WI38 (cell line): ENCODE measurements around the gene USP32.
"Not testable (repeated sequence)": the region's sequence is repeated elsewhere in the genome, so short reads cannot be mapped to it uniquely, and the experiment has no call there.

ENCODE experiments used
- H3K4me3 ChIP-seq: 2 replicates; pipeline ENCODE4 v1.5.1; 2011; ENCODE audit warnings: low read depth, mild to moderate bottlenecking, control low read depth, low read length
- TF ChIP-seq, protein P1 (sequence below): IDR thresholded peaks from 2 replicates; pipeline ENCODE4 v1.5.1; 2012; ENCODE audit warnings: low read depth, mild to moderate bottlenecking, control low read depth, low read length

The USP32 gene

GRCh38 chr17:60425626-60426025 is 33.7 kb upstream of the USP32 start:
- TF ChIP-seq, protein P1, sequence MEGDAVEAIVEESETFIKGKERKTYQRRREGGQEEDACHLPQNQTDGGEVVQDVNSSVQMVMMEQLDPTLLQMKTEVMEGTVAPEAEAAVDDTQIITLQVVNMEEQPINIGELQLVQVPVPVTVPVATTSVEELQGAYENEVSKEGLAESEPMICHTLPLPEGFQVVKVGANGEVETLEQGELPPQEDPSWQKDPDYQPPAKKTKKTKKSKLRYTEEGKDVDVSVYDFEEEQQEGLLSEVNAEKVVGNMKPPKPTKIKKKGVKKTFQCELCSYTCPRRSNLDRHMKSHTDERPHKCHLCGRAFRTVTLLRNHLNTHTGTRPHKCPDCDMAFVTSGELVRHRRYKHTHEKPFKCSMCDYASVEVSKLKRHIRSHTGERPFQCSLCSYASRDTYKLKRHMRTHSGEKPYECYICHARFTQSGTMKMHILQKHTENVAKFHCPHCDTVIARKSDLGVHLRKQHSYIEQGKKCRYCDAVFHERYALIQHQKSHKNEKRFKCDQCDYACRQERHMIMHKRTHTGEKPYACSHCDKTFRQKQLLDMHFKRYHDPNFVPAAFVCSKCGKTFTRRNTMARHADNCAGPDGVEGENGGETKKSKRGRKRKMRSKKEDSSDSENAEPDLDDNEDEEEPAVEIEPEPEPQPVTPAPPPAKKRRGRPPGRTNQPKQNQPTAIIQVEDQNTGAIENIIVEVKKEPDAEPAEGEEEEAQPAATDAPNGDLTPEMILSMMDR: no peak
- no peak overlapping the region for H3K4me3 ChIP-seq

DNA sequence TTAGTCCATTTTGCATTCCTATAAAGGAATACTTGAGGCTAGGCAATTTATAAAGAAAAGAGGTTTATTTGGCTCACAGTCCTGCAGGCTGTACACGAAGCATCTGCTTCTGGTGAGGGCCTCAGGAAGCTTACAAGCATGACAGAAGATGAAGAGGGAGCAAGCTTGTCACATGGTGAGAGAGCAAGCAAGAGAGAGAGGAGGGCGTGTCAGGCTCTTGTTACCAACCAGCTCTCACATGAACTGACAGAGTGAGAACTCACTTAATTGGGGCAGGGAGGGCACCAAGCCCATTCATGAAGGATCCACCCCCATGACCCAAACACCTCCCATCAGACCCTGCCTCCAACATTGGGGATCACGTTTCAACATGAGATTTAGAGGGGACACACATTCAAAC is 31.9 kb upstream of the USP32 start:
- H3K4me3 ChIP-seq: no peak overlapping the region

DNA sequence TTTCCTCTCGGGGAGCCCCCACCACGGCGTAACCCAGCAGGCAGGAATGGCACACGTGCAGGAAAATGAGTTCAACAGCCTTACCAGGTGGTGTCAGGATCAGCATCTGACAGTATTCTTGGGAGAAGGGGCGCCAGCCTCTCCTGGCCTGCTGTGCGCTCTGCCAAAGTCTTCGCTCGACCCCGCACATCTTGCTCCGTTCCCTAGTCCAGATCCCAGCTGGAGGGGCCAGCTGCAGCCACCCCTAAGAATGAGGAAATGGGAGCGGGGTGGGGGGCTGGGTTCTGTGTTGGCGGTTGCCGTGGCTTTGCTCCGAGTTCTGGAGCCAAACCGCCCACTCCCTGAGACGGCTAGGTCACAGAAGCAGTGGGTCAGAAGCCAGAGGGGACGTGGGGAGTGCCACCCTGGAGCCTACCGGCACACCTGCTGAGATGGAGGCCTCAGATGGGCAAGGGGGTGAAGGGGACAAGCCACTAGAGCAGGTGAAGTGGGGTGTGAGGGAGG is 30.3 kb upstream of the USP32 start, which contains the start of gene CHCT1:
CHCT1 (plus strand) TSS at position 328 of the 504 bp plus-strand sequence; CDS start at position 432, 104 bp downstream.
- H3K4me3 ChIP-seq: peak within 1 kb of the TSS; percentile 56
- TF ChIP-seq, protein P1: no peak

More for the DNA sequence above, 31.9 kb upstream of the USP32 start:
- TF ChIP-seq, protein P1: no peak

DNA sequence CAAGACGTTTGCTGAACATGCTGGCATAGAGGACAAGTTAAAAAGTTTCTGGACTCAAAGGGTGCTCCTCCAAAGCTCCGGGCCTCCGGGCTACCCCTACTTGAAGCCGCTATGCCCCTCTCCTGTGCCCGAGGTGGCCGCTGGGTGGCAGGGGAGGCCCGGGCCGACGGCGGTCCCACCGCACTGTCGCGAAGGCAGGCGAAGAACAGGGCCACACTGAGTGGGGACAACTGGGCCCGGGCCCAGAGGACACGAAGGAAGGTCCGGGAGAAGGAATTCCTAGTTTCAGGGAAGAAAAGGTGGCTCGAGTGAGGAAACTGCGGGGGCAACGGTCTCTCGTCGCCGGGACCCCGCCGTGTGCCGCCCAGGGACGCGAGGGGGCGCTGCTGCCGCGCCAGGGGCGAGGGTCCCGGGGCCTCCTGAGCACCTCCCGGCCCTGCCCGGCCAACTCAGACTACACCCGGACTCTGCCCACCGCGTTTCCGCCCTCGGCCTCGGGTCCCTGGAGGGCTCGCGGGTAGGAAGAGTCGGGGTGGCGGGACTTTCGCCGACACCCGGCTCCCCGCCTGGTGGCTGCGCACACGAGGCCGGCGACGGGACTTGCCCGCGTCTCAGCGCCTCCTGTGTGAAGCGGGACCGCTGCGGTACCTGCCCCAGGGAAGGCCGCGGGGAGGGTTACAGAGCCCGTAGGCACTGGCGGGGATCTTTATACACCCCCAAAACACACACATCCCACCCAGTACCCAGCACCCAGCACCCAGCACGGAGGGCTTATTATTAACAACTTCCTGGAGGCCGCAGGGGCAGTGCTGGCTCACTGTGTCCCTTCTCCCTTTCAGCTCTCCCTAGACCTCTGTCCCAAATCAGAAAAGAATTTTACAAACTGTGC is 29.6 kb upstream of the USP32 start:
- TF ChIP-seq, protein P1: peak; percentile 93
- peak overlapping the region; percentile 56 for H3K4me3 ChIP-seq

- H3K4me3 ChIP-seq: not testable (repeated sequence)
These were observed 27.9 kb upstream of the USP32 start for GRCh38 chr17:60419875-60420274.

DNA sequence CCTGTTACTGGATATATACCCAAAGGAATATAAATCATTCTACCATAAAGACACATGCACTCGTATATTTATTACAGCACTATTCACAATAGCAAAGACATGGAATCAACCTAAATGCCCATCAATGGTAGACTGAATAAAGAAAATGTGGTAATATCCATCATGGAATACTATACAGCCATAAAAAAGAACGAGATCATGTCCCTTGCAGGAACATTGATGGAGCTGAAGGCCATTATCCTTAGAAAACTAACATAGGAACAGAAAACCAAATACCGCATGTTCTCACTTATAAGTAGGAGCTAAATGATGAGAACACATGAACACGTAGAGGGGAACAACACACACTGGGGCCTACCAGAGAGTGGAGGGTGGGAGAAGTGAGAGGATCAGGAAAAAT is 27.1 kb upstream of the USP32 start:
- not testable (repeated sequence) for H3K4me3 ChIP-seq

- H3K4me3 ChIP-seq: no peak overlapping the region
- TF ChIP-seq, protein P1: no peak
These were observed 24.5 kb upstream of the USP32 start for GRCh38 chr17:60416368-60416925.

DNA sequence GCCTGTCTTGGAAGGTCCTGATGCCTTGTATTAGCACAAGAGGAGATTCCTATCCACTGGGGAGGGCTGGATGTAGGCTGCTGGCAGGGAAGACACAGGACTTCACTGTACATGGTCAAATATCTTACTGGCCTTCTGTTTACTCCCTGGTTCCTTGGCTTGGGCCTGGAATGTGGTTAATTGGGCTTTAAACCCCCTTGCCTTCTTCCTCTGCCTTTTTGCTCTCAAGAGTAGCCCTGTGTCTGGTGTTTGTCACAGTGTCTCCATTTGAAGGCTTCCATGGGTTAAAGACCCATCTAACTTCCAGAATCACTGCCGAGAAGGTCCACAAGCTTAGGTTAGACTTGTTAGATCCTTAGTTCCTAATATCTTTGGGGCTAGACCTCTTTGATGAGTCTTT is 23.2 kb upstream of the USP32 start:
- TF ChIP-seq, protein P1: no peak

More for the DNA sequence above, 23.2 kb upstream of the USP32 start:
- no peak overlapping the region for H3K4me3 ChIP-seq
